H9 (cell line): ENCODE measurements around the gene OR56B4. TPM values are rescaled to one million over a fixed set of nuclear protein-coding genes. Genes with fewer than 3 reads are reported as not detected.
A peak's percentile ranks its signal among the peaks of the same experiment; 100 is the strongest.

ENCODE experiments used
- DNase-seq: peaks from one replicate; pipeline ENCODE4 v3.0.0-alpha.2; 2017
- H2AFZ ChIP-seq: one replicate; pipeline ENCODE4 v1.6.1; 2013; ENCODE audit warnings: mild to moderate bottlenecking, low read length, control low read depth, moderate library complexity
- H2AK5ac ChIP-seq: 2 replicates; pipeline ENCODE4 v1.6.1; 2013; ENCODE audit warnings: low read length, control low read depth, mixed read lengths; ENCODE audit not compliant: insufficient read length
- H2BK120ac ChIP-seq: one replicate; pipeline ENCODE4 v1.6.1; 2013; ENCODE audit warnings: low read depth, mild to moderate bottlenecking, low read length, control low read depth, inconsistent platforms; ENCODE audit not compliant: poor library complexity, severe bottlenecking
- H2BK12ac ChIP-seq: 2 replicates; pipeline ENCODE4 v1.6.1; 2013; ENCODE audit warnings: low read length, control low read depth, mixed read lengths, low read depth; ENCODE audit not compliant: insufficient read length
- H2BK15ac ChIP-seq: 2 replicates; pipeline ENCODE4 v1.6.1; 2013; ENCODE audit warnings: low read depth, low read length, control low read depth
- H2BK20ac ChIP-seq: one replicate; pipeline ENCODE4 v1.6.1; 2013; ENCODE audit warnings: low read depth, mild to moderate bottlenecking, low read length, control low read depth, inconsistent platforms; ENCODE audit not compliant: poor library complexity, severe bottlenecking
- H2BK5ac ChIP-seq: 2 replicates; pipeline ENCODE4 v1.6.1; 2013; ENCODE audit warnings: low read length, control low read depth, mixed read lengths; ENCODE audit not compliant: insufficient read length
- H3K14ac ChIP-seq: 2 replicates; pipeline ENCODE4 v1.6.1; 2013; ENCODE audit warnings: low read length, control low read depth; ENCODE audit not compliant: insufficient read depth
- H3K18ac ChIP-seq: 2 replicates; pipeline ENCODE4 v1.6.1; 2013; ENCODE audit warnings: low read depth, mild to moderate bottlenecking, mixed read lengths, low read length, control low read depth; ENCODE audit not compliant: insufficient read length
- H3K23ac ChIP-seq: 2 replicates; pipeline ENCODE4 v1.6.1; 2013; ENCODE audit warnings: low read length, control low read depth, mixed read lengths, low read depth; ENCODE audit not compliant: insufficient read length
- H3K23me2 ChIP-seq: 2 replicates; pipeline ENCODE4 v1.6.1; 2013; ENCODE audit warnings: low read depth, mild to moderate bottlenecking, mixed read lengths, low read length, control low read depth; ENCODE audit not compliant: insufficient read length, poor library complexity, severe bottlenecking
- H3K27ac ChIP-seq: 2 replicates; pipeline ENCODE4 v1.5.1; 2013; ENCODE audit warnings: low read length, control low read depth, mixed read lengths, low read depth; ENCODE audit not compliant: insufficient read length
- H3K27me3 ChIP-seq: 2 replicates; pipeline ENCODE4 v1.6.1; 2013; ENCODE audit warnings: low read length, control low read depth, inconsistent platforms; ENCODE audit not compliant: insufficient read depth
- H3K4ac ChIP-seq: 2 replicates; pipeline ENCODE4 v1.6.1; 2013; ENCODE audit warnings: low read depth, mild to moderate bottlenecking, control low read depth, inconsistent platforms, low read length, moderate library complexity
- H3K4me1 ChIP-seq: 2 replicates; pipeline ENCODE4 v1.6.1; 2013; ENCODE audit warnings: low read length, control low read depth, inconsistent platforms; ENCODE audit not compliant: insufficient read depth
- H3K4me2 ChIP-seq: 2 replicates; pipeline ENCODE4 v1.6.1; 2013; ENCODE audit warnings: low read length, control low read depth, mixed read lengths; ENCODE audit not compliant: insufficient read length, insufficient read depth
- H3K56ac ChIP-seq: 2 replicates; pipeline ENCODE4 v1.6.1; 2013; ENCODE audit warnings: low read depth, mild to moderate bottlenecking, mixed read lengths, low read length, control low read depth; ENCODE audit not compliant: insufficient read length
- H3K79me1 ChIP-seq: 2 replicates; pipeline ENCODE4 v1.6.1; 2013; ENCODE audit warnings: low read depth, mild to moderate bottlenecking, moderate library complexity, low read length, control low read depth, inconsistent platforms; ENCODE audit not compliant: insufficient read depth, poor library complexity, severe bottlenecking
- H3K79me2 ChIP-seq: 2 replicates; pipeline ENCODE4 v1.6.1; 2013; ENCODE audit warnings: low read length, control low read depth, inconsistent platforms; ENCODE audit not compliant: insufficient read depth
- H3K9ac ChIP-seq: 2 replicates; pipeline ENCODE4 v1.6.1; 2013; ENCODE audit warnings: low read length, control low read depth, mixed read lengths; ENCODE audit not compliant: insufficient read length; ENCODE audit errors: extremely low read depth
- H3K9me3 ChIP-seq: one replicate; pipeline ENCODE4 v1.6.1; 2013; ENCODE audit warnings: low read depth, low read length, inconsistent platforms; ENCODE audit not compliant: control insufficient read depth
- H3T11ph ChIP-seq: one replicate; pipeline ENCODE4 v1.6.1; 2013; ENCODE audit warnings: mild to moderate bottlenecking, low read length, control low read depth, inconsistent platforms
- H4K20me1 ChIP-seq: one replicate; pipeline ENCODE4 v1.6.1; 2013; ENCODE audit not compliant: control insufficient read depth, insufficient read length, insufficient read depth
- H4K5ac ChIP-seq: 2 replicates; pipeline ENCODE4 v1.6.1; 2013; ENCODE audit warnings: low read depth, mild to moderate bottlenecking, mixed read lengths, low read length, control low read depth; ENCODE audit not compliant: insufficient read length
- H4K8ac ChIP-seq: replicated peaks from 2 replicates; pipeline ENCODE4 v1.6.1; 2013; ENCODE audit warnings: low read length, control low read depth, mixed read lengths, low read depth; ENCODE audit not compliant: insufficient read length
- H4K91ac ChIP-seq: 2 replicates; pipeline ENCODE4 v1.6.1; 2013; ENCODE audit warnings: low read depth, mild to moderate bottlenecking, moderate library complexity, mixed read lengths, low read length, control low read depth; ENCODE audit not compliant: insufficient read length
- H3K27ac Mint-ChIP-seq, 3 experiments: 2 replicates in 2 of 3; 3 replicates in 1 of 3; pipeline ENCODE4 v1.8.0; 2020 to 2021; ENCODE audit warnings: mixed read lengths in 3 of 3, mild to moderate bottlenecking in 1 of 3, moderate library complexity in 1 of 3
- H3K27me3 Mint-ChIP-seq: 2 replicates; pipeline ENCODE4 v1.8.0; 2021; ENCODE audit warnings: low read depth, mild to moderate bottlenecking, moderate library complexity, mixed read lengths
- H3K36me3 Mint-ChIP-seq, 3 experiments: 2 replicates in 2 of 3; 3 replicates in 1 of 3; pipeline ENCODE4 v1.8.0; 2020 to 2021; ENCODE audit warnings: low read depth in 3 of 3, mixed read lengths in 3 of 3; ENCODE audit not compliant: insufficient read depth in 1 of 3
- H3K4me1 Mint-ChIP-seq, 2 experiments: 2 replicates each; pipeline ENCODE4 v1.8.0; 2020; ENCODE audit warnings: mixed read lengths in 2 of 2
- H3K4me3 Mint-ChIP-seq, 2 experiments: 2 replicates in 1 of 2; 3 replicates in 1 of 2; pipeline ENCODE4 v1.8.0; 2020 to 2021; ENCODE audit warnings: mild to moderate bottlenecking in 2 of 2, mixed read lengths in 2 of 2, moderate library complexity in 1 of 2
- H3K9me3 Mint-ChIP-seq, 2 experiments: 2 replicates in 1 of 2; 3 replicates in 1 of 2; pipeline ENCODE4 v1.8.0; 2020; ENCODE audit warnings: mild to moderate bottlenecking in 2 of 2, mixed read lengths in 2 of 2, moderate library complexity in 1 of 2
- WGBS: extraction: QIAGEN DNeasy Blood & Tissue Kit; methylation state at CpG from one replicate; pipeline ENCODE4 v1.1.7; 2013; ENCODE audit warnings: missing lambda C conversion rate, low lambda C conversion rate, mixed read lengths; ENCODE audit not compliant: insufficient read length; ENCODE audit errors: extremely low coverage; 5-methylcytosine and 5-hydroxymethylcytosine counted together
- total RNA-seq: library from RNA; stranded (reverse); gene quantifications from 2 replicates; pipeline ENCODE4 v1.2.1, GENCODE V29; 2021
- TF ChIP-seq, protein P1 (sequence below): fragments of 200-600 bp; sonication (generic); conservative IDR thresholded peaks from 3 replicates; pipeline ENCODE4 v1.8.0; 2021; ENCODE audit warnings: antibody characterized with exemption, mild to moderate bottlenecking

Gene OR56B4
- total RNA-seq, 1 experiment from 2014 or later = not detected

DNA sequence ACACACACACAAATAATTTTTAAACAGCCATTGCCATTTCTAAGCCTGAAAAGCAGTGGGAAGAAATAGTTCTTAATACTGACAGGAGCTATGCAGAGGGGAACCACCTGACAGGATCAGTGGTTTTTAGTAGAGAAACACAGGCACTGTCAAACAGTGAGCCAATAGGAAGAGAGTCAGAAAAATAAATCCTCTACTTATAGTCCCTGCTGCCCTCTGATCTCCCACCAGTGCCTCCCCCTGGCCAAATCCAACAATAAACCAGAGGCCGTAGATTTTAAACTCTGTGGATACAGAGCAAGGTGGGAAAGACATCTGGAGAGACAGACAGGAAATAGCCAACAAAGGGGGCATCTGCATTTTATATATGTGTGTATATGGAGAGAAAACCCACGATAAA lies 7.9 kb upstream of the OR56B4 start:
- H3K18ac ChIP-seq = no peak overlapping the region
- no peaks in the 10 kb centered on the region for H3K27me3 Mint-ChIP-seq
- H3K79me2 ChIP-seq = no peaks in the 10 kb centered on the region
- WGBS = no CpG with 5 or more reads among the region's 2 CpGs
- no peak for DNase-seq
- H3K4me1 Mint-ChIP-seq = peaks cover 3 to 6% of the 10 kb centered on the region in 2 experiments; a peak in 1 of 4 replicates
- H4K8ac ChIP-seq = no peak overlapping the region
- no peak overlapping the region for H2BK15ac ChIP-seq
- no peak overlapping the region for H3K9ac ChIP-seq
- H2AFZ ChIP-seq = no peak overlapping the region
- no peak overlapping the region for H3K4me3 Mint-ChIP-seq
- no peaks in the 10 kb centered on the region for H3K23me2 ChIP-seq
- no peak overlapping the region for H2BK20ac ChIP-seq
- H3K4me2 ChIP-seq = no peak overlapping the region
- no peak overlapping the region for H3K23ac ChIP-seq
- no peaks in the 10 kb centered on the region for H3K79me1 ChIP-seq
- no peak overlapping the region for H2AK5ac ChIP-seq
- no peaks in the 10 kb centered on the region for H3K36me3 Mint-ChIP-seq
- no peaks in the 10 kb centered on the region for H4K20me1 ChIP-seq
- H3K27ac Mint-ChIP-seq = 0 out of 7 replicates have a peak overlapping the region, but pooled peaks of 1 of the 3 experiments have one; percentile 88
- no peaks in the 10 kb centered on the region for H3K9me3 Mint-ChIP-seq
- H2BK12ac ChIP-seq = no peak overlapping the region
- H3K14ac ChIP-seq = no peak overlapping the region
- H3K56ac ChIP-seq = no peak overlapping the region
- no peak overlapping the region for H4K5ac ChIP-seq
- no peak overlapping the region for H4K91ac ChIP-seq
- TF ChIP-seq, protein P1, sequence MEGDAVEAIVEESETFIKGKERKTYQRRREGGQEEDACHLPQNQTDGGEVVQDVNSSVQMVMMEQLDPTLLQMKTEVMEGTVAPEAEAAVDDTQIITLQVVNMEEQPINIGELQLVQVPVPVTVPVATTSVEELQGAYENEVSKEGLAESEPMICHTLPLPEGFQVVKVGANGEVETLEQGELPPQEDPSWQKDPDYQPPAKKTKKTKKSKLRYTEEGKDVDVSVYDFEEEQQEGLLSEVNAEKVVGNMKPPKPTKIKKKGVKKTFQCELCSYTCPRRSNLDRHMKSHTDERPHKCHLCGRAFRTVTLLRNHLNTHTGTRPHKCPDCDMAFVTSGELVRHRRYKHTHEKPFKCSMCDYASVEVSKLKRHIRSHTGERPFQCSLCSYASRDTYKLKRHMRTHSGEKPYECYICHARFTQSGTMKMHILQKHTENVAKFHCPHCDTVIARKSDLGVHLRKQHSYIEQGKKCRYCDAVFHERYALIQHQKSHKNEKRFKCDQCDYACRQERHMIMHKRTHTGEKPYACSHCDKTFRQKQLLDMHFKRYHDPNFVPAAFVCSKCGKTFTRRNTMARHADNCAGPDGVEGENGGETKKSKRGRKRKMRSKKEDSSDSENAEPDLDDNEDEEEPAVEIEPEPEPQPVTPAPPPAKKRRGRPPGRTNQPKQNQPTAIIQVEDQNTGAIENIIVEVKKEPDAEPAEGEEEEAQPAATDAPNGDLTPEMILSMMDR = peak; percentile 52
- no peak overlapping the region for H2BK5ac ChIP-seq
- H3K27me3 ChIP-seq = no peaks in the 10 kb centered on the region
- H3K27ac ChIP-seq = no peak overlapping the region
- H3K4ac ChIP-seq = no peak overlapping the region
- no peak overlapping the region for H3T11ph ChIP-seq
- H2BK120ac ChIP-seq = no peak overlapping the region
- no peaks in the 10 kb centered on the region for H3K4me1 ChIP-seq
- no peaks in the 10 kb centered on the region for H3K9me3 ChIP-seq
